ENCODE data around the gene PKP3. TPM values are rescaled to one million over a fixed set of nuclear protein-coding genes. Genes with fewer than 3 reads are reported as not detected.
"Not testable (repeated sequence)": the region's sequence is repeated elsewhere in the genome, so short reads cannot be mapped to it uniquely, and the experiment has no call there.

The PKP3 gene
- total RNA-seq, 1 donor from 2014 or later = not detected

DNA sequence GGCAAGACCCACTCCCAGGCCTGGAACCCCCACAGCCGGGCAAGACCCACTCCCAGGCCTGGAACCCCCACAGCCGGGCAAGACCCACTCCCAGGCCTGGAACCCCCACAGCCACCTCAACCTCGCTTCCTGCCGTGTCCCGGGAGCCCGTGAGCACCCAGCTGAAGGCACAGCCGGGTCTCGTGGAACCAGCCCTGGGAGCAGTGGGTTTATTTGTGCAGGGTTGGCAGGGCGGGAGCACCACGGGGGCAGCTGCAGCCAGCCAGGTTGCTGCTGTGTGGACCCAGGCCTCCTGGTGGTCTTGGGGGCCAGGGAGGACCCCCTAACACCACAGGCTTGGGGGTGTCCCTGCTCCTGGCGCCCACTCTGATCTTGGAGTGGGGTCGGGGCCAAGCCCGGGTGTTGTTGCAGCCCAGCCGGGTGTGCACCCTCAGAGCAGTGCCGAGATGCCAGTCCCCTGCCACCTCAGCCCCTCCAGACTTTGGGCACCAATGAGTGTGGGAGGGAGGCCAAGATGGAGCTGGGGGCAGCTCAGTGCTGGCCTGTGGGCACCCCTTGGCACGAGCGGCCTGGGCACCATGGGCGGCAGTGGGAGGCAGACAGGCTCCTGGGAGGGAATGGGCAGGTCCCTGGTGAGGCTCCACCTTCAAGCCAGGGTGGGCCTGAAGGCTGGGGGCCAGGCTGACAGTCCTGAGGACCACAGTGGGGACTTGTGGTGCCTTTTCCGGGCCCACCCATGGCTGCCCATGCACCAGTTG lies 8.2 kb upstream of the PKP3 start:
- Histone ChIP-seq H3K4me3 (no peak overlapping the region), H3K27ac (no peak overlapping the region), H3K27me3 (no peaks in the 10 kb centered on the region), H3K4me1 (no peaks in the 10 kb centered on the region), H3K9me3 (no peaks in the 10 kb centered on the region), H3K36me3 (no peaks in the 10 kb centered on the region)
- DNase-seq (ENCODE audit: low spot score in 2 of 2) = no peak
- intact Hi-C loops (cut with DNase I) = no loop called here
- TF ChIP-seq, protein P1, sequence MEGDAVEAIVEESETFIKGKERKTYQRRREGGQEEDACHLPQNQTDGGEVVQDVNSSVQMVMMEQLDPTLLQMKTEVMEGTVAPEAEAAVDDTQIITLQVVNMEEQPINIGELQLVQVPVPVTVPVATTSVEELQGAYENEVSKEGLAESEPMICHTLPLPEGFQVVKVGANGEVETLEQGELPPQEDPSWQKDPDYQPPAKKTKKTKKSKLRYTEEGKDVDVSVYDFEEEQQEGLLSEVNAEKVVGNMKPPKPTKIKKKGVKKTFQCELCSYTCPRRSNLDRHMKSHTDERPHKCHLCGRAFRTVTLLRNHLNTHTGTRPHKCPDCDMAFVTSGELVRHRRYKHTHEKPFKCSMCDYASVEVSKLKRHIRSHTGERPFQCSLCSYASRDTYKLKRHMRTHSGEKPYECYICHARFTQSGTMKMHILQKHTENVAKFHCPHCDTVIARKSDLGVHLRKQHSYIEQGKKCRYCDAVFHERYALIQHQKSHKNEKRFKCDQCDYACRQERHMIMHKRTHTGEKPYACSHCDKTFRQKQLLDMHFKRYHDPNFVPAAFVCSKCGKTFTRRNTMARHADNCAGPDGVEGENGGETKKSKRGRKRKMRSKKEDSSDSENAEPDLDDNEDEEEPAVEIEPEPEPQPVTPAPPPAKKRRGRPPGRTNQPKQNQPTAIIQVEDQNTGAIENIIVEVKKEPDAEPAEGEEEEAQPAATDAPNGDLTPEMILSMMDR (IDR thresholded peaks at IDR 0.05) = no peak

DNA sequence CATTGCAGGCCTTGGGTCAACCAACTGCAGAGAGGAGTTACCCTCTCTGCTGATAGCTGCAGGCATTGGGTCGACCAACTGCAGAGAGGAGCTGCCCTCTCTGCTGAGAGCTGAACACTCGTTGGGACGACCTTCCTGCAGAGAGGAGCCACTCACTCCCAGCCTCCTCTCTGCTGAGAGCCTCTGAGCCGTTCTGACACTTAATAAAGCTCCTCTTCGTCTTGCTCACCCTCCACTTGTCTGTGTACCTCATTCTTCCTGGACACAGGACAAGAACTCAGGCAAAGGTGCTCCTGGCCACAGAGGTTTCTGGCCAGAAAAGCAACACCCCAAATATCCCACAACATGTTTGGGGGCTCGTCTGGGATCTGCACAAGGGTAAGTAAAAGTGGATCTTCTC lies 7.5 kb upstream of the PKP3 start:
- intact Hi-C loops (cut with DNase I) = no loop called here
- H3K9me3 ChIP-seq = no peaks in the 10 kb centered on the region
- no peaks in the 10 kb centered on the region for H3K4me1 ChIP-seq
- no peaks in the 10 kb centered on the region for H3K36me3 ChIP-seq
- TF ChIP-seq, protein P1 (IDR thresholded peaks at IDR 0.05) = no peak
- DNase-seq (ENCODE audit: low spot score in 2 of 2) = no peak
- H3K4me3 ChIP-seq = no peak overlapping the region
- no peaks in the 10 kb centered on the region for H3K27me3 ChIP-seq
- no peak overlapping the region for H3K27ac ChIP-seq

DNA sequence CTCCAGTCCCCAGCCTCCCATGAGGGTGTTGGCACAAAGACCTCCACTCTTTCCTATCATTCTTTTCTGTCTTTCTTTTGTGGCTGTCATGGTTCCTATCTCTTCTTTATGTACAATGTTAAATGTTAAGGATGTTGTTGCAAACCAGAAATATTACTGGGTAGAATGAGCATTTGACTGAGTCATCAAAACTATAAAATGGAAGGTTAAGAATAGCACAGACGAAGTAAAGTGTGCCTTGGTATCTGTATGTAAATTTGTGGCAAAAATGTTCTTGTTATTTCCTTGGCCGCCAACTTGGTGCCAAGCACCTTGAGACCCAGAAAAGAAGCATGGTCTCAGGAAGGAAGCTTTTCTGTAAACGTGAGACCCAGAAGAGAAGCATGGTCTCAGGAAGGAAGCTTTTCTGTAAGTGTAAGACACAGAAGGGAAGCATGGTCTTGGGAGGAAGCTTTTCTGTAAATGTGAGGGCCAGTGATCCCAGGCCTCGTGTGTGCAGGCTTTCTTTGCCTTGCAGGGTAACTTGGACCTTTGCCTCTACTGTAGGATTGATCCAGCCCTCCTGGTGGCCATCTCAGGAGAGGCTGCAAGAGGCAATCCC lies 6.7 kb upstream of the PKP3 start:
- TF ChIP-seq, protein P1 (IDR thresholded peaks at IDR 0.05) = no peak
- Histone ChIP-seq H3K4me1 (no peaks in the 10 kb centered on the region), H3K9me3 (no peaks in the 10 kb centered on the region), H3K36me3 (no peaks in the 10 kb centered on the region), H3K4me3 (no peak overlapping the region), H3K27me3 (no peaks in the 10 kb centered on the region), H3K27ac (no peak overlapping the region)
- no peak for DNase-seq (ENCODE audit: low spot score in 2 of 2)
- intact Hi-C loops (cut with DNase I) = no loop called here

DNA sequence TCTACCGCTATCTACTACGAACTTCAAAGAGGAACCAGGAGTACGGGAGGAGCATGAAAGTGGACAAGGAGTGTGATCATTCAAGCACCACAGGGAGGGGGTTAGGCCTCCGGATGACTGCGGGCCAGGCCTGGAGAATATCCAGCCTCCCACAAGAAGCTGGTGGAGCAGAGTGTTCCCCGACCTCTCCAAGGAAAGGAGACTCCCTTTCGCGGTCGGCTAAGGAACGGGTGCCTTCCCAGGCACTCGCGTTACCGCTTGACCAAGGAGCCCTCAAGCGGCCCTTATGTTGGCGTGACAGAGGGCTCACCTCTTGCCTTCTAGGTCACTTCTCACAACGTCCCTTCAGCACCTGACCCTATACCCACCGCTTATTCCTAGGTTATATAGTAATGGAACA lies 4.6 kb upstream of the PKP3 start:
- H3K36me3 ChIP-seq; H3K4me1 ChIP-seq; intact Hi-C loops (cut with DNase I); H3K9me3 ChIP-seq; H3K27me3 ChIP-seq; DNase-seq (ENCODE audit: low spot score in 2 of 2); H3K4me3 ChIP-seq; H3K27ac ChIP-seq: not testable (repeated sequence)

DNA sequence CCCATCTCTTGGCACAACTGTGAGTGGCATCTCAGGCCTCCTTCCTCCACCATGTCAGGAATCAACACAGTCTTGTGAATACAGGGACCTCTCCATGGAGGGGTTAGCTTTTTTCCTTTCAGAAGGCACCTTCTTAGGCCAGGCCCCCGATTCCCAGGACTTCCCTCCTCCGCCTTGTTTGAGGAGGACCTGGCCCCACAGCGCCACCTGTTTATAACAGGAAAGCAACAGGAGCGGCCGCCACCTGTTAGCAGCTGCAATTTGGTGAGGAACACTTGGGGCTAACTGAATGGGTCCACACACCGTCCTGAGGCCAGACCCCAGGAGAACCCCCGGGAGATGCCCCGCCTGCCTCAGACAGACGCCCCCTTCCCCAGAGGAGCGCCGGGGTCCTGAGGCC lies 3.8 kb upstream of the PKP3 start:
- no peak overlapping the region for H3K27ac ChIP-seq
- H3K9me3 ChIP-seq = no peaks in the 10 kb centered on the region
- intact Hi-C loops (cut with DNase I) = no loop called here
- peaks cover 5% of the 10 kb centered on the region for H3K27me3 ChIP-seq
- H3K36me3 ChIP-seq = no peaks in the 10 kb centered on the region
- no peak for DNase-seq (ENCODE audit: low spot score in 2 of 2)
- TF ChIP-seq, protein P1 (IDR thresholded peaks at IDR 0.05) = no peak
- H3K4me3 ChIP-seq = no peak overlapping the region
- no peaks in the 10 kb centered on the region for H3K4me1 ChIP-seq

DNA sequence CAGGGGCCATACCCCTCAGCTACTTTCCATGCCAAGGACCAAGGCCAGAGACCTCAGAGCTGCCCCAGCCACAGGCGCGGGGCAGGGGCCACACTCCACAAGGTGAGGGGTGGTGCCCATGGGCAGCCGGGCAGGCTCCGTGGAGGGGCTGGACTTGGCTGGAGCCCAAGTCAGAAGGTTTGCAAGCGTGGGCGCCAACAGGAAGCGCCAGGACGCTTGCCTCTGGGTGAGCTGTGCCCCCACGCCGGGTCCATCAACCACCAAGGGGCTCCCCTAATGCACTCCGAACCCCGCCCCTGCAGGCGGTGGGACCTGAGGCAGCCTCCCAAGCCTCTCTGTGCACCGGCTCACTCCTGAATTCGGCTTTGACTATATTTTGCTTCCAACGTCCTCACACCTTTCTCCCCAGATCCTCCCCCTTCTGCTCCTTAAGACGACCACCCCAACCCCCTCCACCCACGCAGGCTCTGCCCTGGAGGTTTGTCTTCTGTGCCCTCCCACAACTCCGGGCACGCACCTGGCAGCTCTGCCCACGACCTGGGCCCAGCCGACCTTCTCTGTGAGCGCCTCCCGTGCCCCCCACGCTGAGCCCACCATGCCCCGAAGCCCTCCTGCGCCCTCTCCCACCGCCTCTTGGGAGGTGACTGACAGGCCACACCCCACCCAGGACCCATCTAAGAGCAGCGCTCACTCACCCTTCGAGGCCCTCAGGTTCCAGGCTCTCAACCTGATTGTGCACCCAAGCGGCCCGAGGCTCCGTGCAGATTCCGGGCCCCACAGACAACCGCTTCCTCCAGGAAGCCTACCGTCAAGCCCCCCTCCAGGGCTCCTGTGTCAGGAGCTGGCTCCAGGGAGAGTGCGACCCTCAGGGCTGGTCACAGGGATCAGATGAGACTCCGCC lies 2.6 kb upstream of the PKP3 start:
- TF ChIP-seq, protein P1 (IDR thresholded peaks at IDR 0.05) = no peak
- Histone ChIP-seq H3K4me3 (no peak overlapping the region), H3K27ac (no peak overlapping the region), H3K9me3 (no peaks in the 10 kb centered on the region), H3K36me3 (no peaks in the 10 kb centered on the region), H3K4me1 (no peaks in the 10 kb centered on the region), H3K27me3 (peaks cover 5% of the 10 kb centered on the region)
- intact Hi-C loops (cut with DNase I) = no loop called here
- no peak for DNase-seq (ENCODE audit: low spot score in 2 of 2)
